Upper lobe of left lung (tissue), 4 donors: ENCODE data around the gene WBP2NL.

Experiments used
- EP300 ChIP-seq, 4 donors: sonication (generic); formaldehyde crosslinking; IDR thresholded peaks; one replicate each; pipeline ENCODE4 v1.5.1; 2017; ENCODE audit warnings: antibody characterized with exemption in 4 of 4, control low read depth in 2 of 4
- POLR2A ChIP-seq, 4 donors: fragments of 450-650 bp; IDR thresholded peaks; one replicate each; pipeline ENCODE4 v1.5.1; 2016 to 2017; ENCODE audit warnings: antibody characterized with exemption in 4 of 4, mild to moderate bottlenecking in 2 of 4
- TF ChIP-seq, protein P1 (sequence below), 6 experiments: fragments of 450-650 bp in 4 of 6; fragments of 200-600 bp in 2 of 6; sonication (generic) in 2 of 6; IDR thresholded peaks; one replicate each; pipeline ENCODE4 v1.5.1; 2016 to 2019; ENCODE audit warnings: antibody characterized with exemption in 6 of 6

GRCh38 chr22:42001706-42002105, 3.1 kb downstream of the WBP2NL start:
- TF ChIP-seq, protein P1, sequence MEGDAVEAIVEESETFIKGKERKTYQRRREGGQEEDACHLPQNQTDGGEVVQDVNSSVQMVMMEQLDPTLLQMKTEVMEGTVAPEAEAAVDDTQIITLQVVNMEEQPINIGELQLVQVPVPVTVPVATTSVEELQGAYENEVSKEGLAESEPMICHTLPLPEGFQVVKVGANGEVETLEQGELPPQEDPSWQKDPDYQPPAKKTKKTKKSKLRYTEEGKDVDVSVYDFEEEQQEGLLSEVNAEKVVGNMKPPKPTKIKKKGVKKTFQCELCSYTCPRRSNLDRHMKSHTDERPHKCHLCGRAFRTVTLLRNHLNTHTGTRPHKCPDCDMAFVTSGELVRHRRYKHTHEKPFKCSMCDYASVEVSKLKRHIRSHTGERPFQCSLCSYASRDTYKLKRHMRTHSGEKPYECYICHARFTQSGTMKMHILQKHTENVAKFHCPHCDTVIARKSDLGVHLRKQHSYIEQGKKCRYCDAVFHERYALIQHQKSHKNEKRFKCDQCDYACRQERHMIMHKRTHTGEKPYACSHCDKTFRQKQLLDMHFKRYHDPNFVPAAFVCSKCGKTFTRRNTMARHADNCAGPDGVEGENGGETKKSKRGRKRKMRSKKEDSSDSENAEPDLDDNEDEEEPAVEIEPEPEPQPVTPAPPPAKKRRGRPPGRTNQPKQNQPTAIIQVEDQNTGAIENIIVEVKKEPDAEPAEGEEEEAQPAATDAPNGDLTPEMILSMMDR (IDR thresholded peaks at IDR 0.05) = no peak
- TF ChIP-seq POLR2A (IDR thresholded peaks at IDR 0.05) (no peak), EP300 (IDR thresholded peaks at IDR 0.05) (no peak)
